HEK293 (cell line): ENCODE measurements around the gene CDK5.

Source experiments
- CTCF ChIP-seq: fragments of 450-650 bp; formaldehyde crosslinking; IDR thresholded peaks from 2 replicates; pipeline ENCODE4 v1.5.1; 2016; ENCODE audit warnings: missing biosample characterization, missing genetic modification characterization
- ZNF174 ChIP-seq: fragments of 450-650 bp; formaldehyde crosslinking; IDR thresholded peaks from 2 replicates; pipeline ENCODE4 v1.5.0; 2017; ENCODE audit warnings: missing biosample characterization, mild to moderate bottlenecking, missing genetic modification characterization
- ZNF350 ChIP-seq: fragments of 450-650 bp; formaldehyde crosslinking; IDR thresholded peaks from 2 replicates; pipeline ENCODE4 v1.5.0; 2017; ENCODE audit warnings: missing biosample characterization, mild to moderate bottlenecking, missing genetic modification characterization
- ZNF558 ChIP-seq: fragments of 450-650 bp; formaldehyde crosslinking; IDR thresholded peaks from 2 replicates; pipeline ENCODE4 v1.5.1; 2016; ENCODE audit warnings: missing biosample characterization, missing genetic modification characterization
- ZNF692 ChIP-seq: fragments of 450-650 bp; formaldehyde crosslinking; IDR thresholded peaks from 2 replicates; pipeline ENCODE4 v1.5.1; 2016; ENCODE audit warnings: missing biosample characterization, missing genetic modification characterization
- ZSCAN30 ChIP-seq: fragments of 450-650 bp; IDR thresholded peaks from 2 replicates; pipeline ENCODE4 v1.5.1; 2018; ENCODE audit warnings: missing biosample characterization, mild to moderate bottlenecking, missing genetic modification characterization, moderate library complexity

- TF ChIP-seq ZNF692, result no peak
- no peak for TF ChIP-seq ZNF558 (tag by site-specific recombination)
- TF ChIP-seq CTCF, result peak; percentile 77
- no peak for TF ChIP-seq ZNF350 (tag by site-specific recombination)
- no peak for TF ChIP-seq ZSCAN30 (tag by site-specific recombination)
- no peak for TF ChIP-seq ZNF174
Observed at GRCh38 chr7:151076863-151077704, 19.4 kb upstream of the CDK5 start.
